K562 (cell line): ENCODE results near the gene FOXD4. TPM values are rescaled to one million over a fixed set of nuclear protein-coding genes. Genes with fewer than 3 reads are reported as not detected.
"Not testable (repeated sequence)": the region's sequence is repeated elsewhere in the genome, so short reads cannot be mapped to it uniquely, and the experiment has no call there.

Experiments
- ATAC-seq: fragments of 200-7000 bp; cut with Tn5 transposase; 3 replicates; pipeline ENCODE4 v1.9.1; 2020; ENCODE audit warnings: moderate library complexity
- BruUV-seq: library from RNA; stranded (reverse); fragments of 400-500 nt; replicated peaks from 2 replicates; lab custom pipeline; 2021; lab: Mats Ljungman, UMichigan
- CTCF ChIA-PET: fragments of 300-600 bp; formaldehyde crosslinking; extraction: SDS; loops from one replicate; lab custom pipeline; 2021; ENCODE audit warnings: low intra/inter-chr PET ratio; lab: Yijun Ruan, JAX
- POLR2A ChIA-PET: fragments of 300-600, 350-650 bp; sonication (Branson Sonifier 250); formaldehyde crosslinking; extraction: SDS; loops from one replicate; lab custom pipeline; 2021; ENCODE audit warnings: antibody characterized with exemption, inconsistent platforms; lab: Yijun Ruan, JAX
- DNase-seq, 4 experiments: peaks; one replicate each; pipeline versions ENCODE4 v3.0.0 to v3.0.0-alpha.2; 2011 to 2018; ENCODE audit warnings: low spot score in 3 of 4, mixed read lengths in 3 of 4; ENCODE audit errors: extremely low read depth in 1 of 4
- FAIRE-seq: peaks from 2 replicates; lab custom pipeline; 2011; peaks lifted over from hg19 to GRCh38; lab: Jason Lieb, UNC
- H2AFZ ChIP-seq: 2 replicates; pipeline ENCODE4 v1.6.0; 2011; ENCODE audit warnings: low read depth, low read length, control low read depth, inconsistent platforms
- H3K27ac ChIP-seq: fragments of 200-600 bp; 3 replicates; pipeline ENCODE4 v1.8.0; 2011; ENCODE audit warnings: low read depth, mild to moderate bottlenecking, control low read depth, inconsistent platforms, low read length, moderate library complexity, mixed read lengths; ENCODE audit errors: extremely low read depth
- H3K27me3 ChIP-seq, 2 experiments: fragments of 300-600 bp in 1 of 2; 2 replicates in 1 of 2; 3 replicates in 1 of 2; pipeline versions ENCODE4 v1.6.0 to v1.8.0; 2011; ENCODE audit warnings: inconsistent platforms in 2 of 2, low read length in 2 of 2, mild to moderate bottlenecking in 1 of 2, mixed read lengths in 1 of 2, moderate library complexity in 1 of 2; ENCODE audit not compliant: control insufficient read depth in 2 of 2, insufficient read depth in 2 of 2
- H3K36me3 ChIP-seq: fragments of 300-600 bp; 3 replicates; pipeline ENCODE4 v1.8.0; 2011; ENCODE audit warnings: mild to moderate bottlenecking, low read length, inconsistent platforms; ENCODE audit not compliant: control insufficient read depth, insufficient read depth
- H3K4me1 ChIP-seq, 2 experiments: fragments of 200-600 bp in 1 of 2; replicated peaks in 1 of 2; 2 replicates in 1 of 2; 3 replicates in 1 of 2; pipeline versions ENCODE4 v1.5.1 to v1.8.0; 2011; ENCODE audit warnings: inconsistent platforms in 2 of 2, low read length in 2 of 2, mild to moderate bottlenecking in 1 of 2, mixed read lengths in 1 of 2, moderate library complexity in 1 of 2; ENCODE audit not compliant: control insufficient read depth in 2 of 2, insufficient read depth in 2 of 2
- H3K4me2 ChIP-seq: 2 replicates; pipeline ENCODE4 v1.6.1; 2011; ENCODE audit warnings: low read length, control low read depth, inconsistent platforms, mixed read lengths; ENCODE audit not compliant: insufficient read depth
- H3K4me3 ChIP-seq: fragments of 200-600 bp; sonication (generic), shearing (Covaris generic); 2 replicates; pipeline ENCODE4 v1.5.1; 2016; ENCODE audit warnings: control low read depth, inconsistent platforms
- H3K79me2 ChIP-seq: fragments of 200-600 bp; 3 replicates; pipeline ENCODE4 v1.8.0; 2011; ENCODE audit warnings: low read length, inconsistent platforms; ENCODE audit not compliant: control insufficient read depth, insufficient read depth
- H3K9ac ChIP-seq, 2 experiments: 2 replicates each; pipeline versions ENCODE4 v1.6.0 to v1.6.1; 2011; ENCODE audit warnings: low read depth in 2 of 2, low read length in 2 of 2, control low read depth in 1 of 2, inconsistent platforms in 1 of 2, mild to moderate bottlenecking in 1 of 2, mixed read lengths in 1 of 2; ENCODE audit not compliant: insufficient read depth in 1 of 2
- H3K9me1 ChIP-seq: one replicate; pipeline ENCODE4 v1.6.0; 2011; ENCODE audit warnings: inconsistent platforms, mild to moderate bottlenecking, low read length, moderate library complexity; ENCODE audit not compliant: control insufficient read depth, insufficient read depth
- H3K9me3 ChIP-seq: replicated peaks from 2 replicates; pipeline ENCODE4 v1.5.1; 2011; ENCODE audit warnings: low read depth, low read length, inconsistent platforms; ENCODE audit not compliant: control insufficient read depth, insufficient read depth
- H4K20me1 ChIP-seq: replicated peaks from 2 replicates; pipeline ENCODE4 v1.6.1; 2011; ENCODE audit warnings: low read length, inconsistent platforms, mixed read lengths; ENCODE audit not compliant: control insufficient read depth, insufficient read depth
- WGBS: fragments of 100-300 bp; shearing (Covaris generic); methylation state at CpG from one replicate; pipeline ENCODE4 v1.1.6; 2016; ENCODE audit warnings: low coverage, mixed read lengths; ENCODE audit not compliant: insufficient coverage; ENCODE audit errors: missing lambda C conversion rate; 5-methylcytosine and 5-hydroxymethylcytosine counted together
- in situ Hi-C: fragments of 300-500 bp; cut with MboI; formaldehyde crosslinking; loops from 4 replicates; pipeline ENCODE4 v1.15.0; 2018; ENCODE audit warnings: inconsistent platforms, mixed read lengths
- intact Hi-C: fragments of 100-400 bp; cut with micrococcal nuclease; formaldehyde crosslinking; loops from 2 replicates; pipeline ENCODE4 v1.14.2; 2022
- polyA plus RNA-seq, 8 experiments: library from polyadenylated mRNA; depleted of rRNA in 4 of 8; stranded (reverse) in 5 of 8; unstranded in 3 of 8; fragments of >200 nt; fragmentation: Nextera tagmentation in 2 of 8; fragmentation: Illumina TruSeq in 1 of 8; extraction: Ambion mirVana in 2 of 8; extraction: Trizol in 1 of 8; gene quantifications; 2 replicates each; pipeline versions ENCODE4 v1.2.1 to v1.2.3, GENCODE V29; 2011 to 2014; ENCODE audit warnings: inconsistent platforms in 1 of 8, missing spikeins in 1 of 8
- total RNA-seq, 7 experiments: library from RNA; depleted of rRNA in 6 of 7; stranded (reverse); fragments of >200 nt in 6 of 7; fragmentation: Illumina TruSeq in 2 of 7; extraction: Trizol in 2 of 7; gene quantifications; 2 replicates each; pipeline versions ENCODE4 v1.2.1 to v1.2.3, GENCODE V29; 2011 to 2021; ENCODE audit warnings: low replicate concordance in 1 of 7

FOXD4 gene
- total and polyA plus RNA-seq, 9 of the 15 experiments (the other 6 are each of a cell fraction or from before 2014, with no cell fraction given) = 0.06 to 1.0 (median 0.53) TPM; not detected in 1

- H3K27ac ChIP-seq, FAIRE-seq, DNase-seq, intact Hi-C loops, CTCF ChIA-PET, POLR2A ChIA-PET, H3K36me3 ChIP-seq, H2AFZ ChIP-seq, BruUV-seq, H3K9me1 ChIP-seq, ATAC-seq, H3K4me3 ChIP-seq, H3K4me1 ChIP-seq, H3K27me3 ChIP-seq, H3K79me2 ChIP-seq, H3K9ac ChIP-seq, H4K20me1 ChIP-seq, H3K4me2 ChIP-seq, in situ Hi-C loops, H3K9me3 ChIP-seq: not testable (repeated sequence)
- WGBS = 100% methylated on average over 1 of the region's 3 CpGs
Observed at GRCh38 chr9:76389-76788, 41.8 kb downstream of the FOXD4 start.

- H4K20me1 ChIP-seq, H3K9me3 ChIP-seq, FAIRE-seq, intact Hi-C loops, H2AFZ ChIP-seq, ATAC-seq, H3K9me1 ChIP-seq, H3K27ac ChIP-seq, in situ Hi-C loops, H3K9ac ChIP-seq, H3K79me2 ChIP-seq, CTCF ChIA-PET, H3K4me2 ChIP-seq, H3K27me3 ChIP-seq, H3K4me1 ChIP-seq, H3K36me3 ChIP-seq, DNase-seq, BruUV-seq, H3K4me3 ChIP-seq: not testable (repeated sequence)
- 58% methylated on average over 7 of the region's 18 CpGs for WGBS
- POLR2A ChIA-PET = interaction anchor here (0.6 kb wide), 1 partner anchor 262 kb away, joined by 3 read pairs; no protein-coding TSS in a partner anchor
Observed at GRCh38 chr9:73900-74525, 44.2 kb downstream of the FOXD4 start.

- CTCF ChIA-PET, H3K36me3 ChIP-seq, H3K4me3 ChIP-seq, H3K79me2 ChIP-seq, ATAC-seq, H4K20me1 ChIP-seq, BruUV-seq, FAIRE-seq, H3K9me1 ChIP-seq, H3K27me3 ChIP-seq, H3K27ac ChIP-seq, H3K4me1 ChIP-seq, H3K4me2 ChIP-seq, H2AFZ ChIP-seq, DNase-seq, intact Hi-C loops, H3K9ac ChIP-seq, in situ Hi-C loops, H3K9me3 ChIP-seq: not testable (repeated sequence)
- 90% methylated on average over 6 of the region's 109 CpGs for WGBS
- POLR2A ChIA-PET = interaction anchor here (0.6 kb wide), 1 partner anchor 263 kb away, joined by 3 read pairs; no protein-coding TSS in a partner anchor
Observed at GRCh38 chr9:73076-73899, 44.9 kb downstream of the FOXD4 start.
